Measurements from ENCODE around the gene DOCK11.

GRCh38 chrX:118714521-118714920, 218.9 kb downstream of the DOCK11 start:
- TF ChIP-seq FOXJ3 (CRISPR knock-in tag; IDR thresholded peaks at IDR 0.05; ENCODE audit: borderline replicate concordance) (no peak), CTCF (IDR thresholded peaks at IDR 0.05) (no peak), SP1 (CRISPR knock-in tag; conservative IDR thresholded peaks at IDR 0.05) (no peak), TEAD4 (CRISPR knock-in tag; IDR thresholded peaks at IDR 0.05) (no peak), IRF1 (CRISPR knock-in tag; IDR thresholded peaks at IDR 0.05) (no peak), ELF4 (CRISPR knock-in tag; IDR thresholded peaks at IDR 0.05; ENCODE audit: low read depth) (no peak), ATF3 (CRISPR knock-in tag; conservative IDR thresholded peaks at IDR 0.05) (no peak), JUN (CRISPR knock-in tag; IDR thresholded peaks at IDR 0.05) (no peak), MLX (CRISPR knock-in tag; IDR thresholded peaks at IDR 0.05) (no peak), MAX (CRISPR knock-in tag; IDR thresholded peaks at IDR 0.05) (no peak), GABPB1 (CRISPR knock-in tag; IDR thresholded peaks at IDR 0.05) (no peak), NR1H2 (CRISPR knock-in tag; IDR thresholded peaks at IDR 0.05) (no peak)
